K562 (cell line): ENCODE data around the gene SCAANT1.

ENCODE experiments used
- NFIC ChIP-seq: fragments of 450-650 bp; IDR thresholded peaks from 2 replicates; pipeline ENCODE4 v1.6.1; 2017; ENCODE audit warnings: mild to moderate bottlenecking, inconsistent platforms
- YY1 ChIP-seq, 3 experiments: IDR thresholded peaks; 2 replicates each; pipeline ENCODE4 v1.6.1; 2011; ENCODE audit warnings: low read length in 2 of 3, mild to moderate bottlenecking in 2 of 3, moderate library complexity in 2 of 3, borderline replicate concordance in 1 of 3, control low read depth in 1 of 3, low read depth in 1 of 3; ENCODE audit not compliant: insufficient read depth in 3 of 3, insufficient replicate concordance in 2 of 3, control insufficient read depth in 1 of 3, insufficient read length in 1 of 3; ENCODE audit errors: extremely low read depth in 1 of 3

DNA sequence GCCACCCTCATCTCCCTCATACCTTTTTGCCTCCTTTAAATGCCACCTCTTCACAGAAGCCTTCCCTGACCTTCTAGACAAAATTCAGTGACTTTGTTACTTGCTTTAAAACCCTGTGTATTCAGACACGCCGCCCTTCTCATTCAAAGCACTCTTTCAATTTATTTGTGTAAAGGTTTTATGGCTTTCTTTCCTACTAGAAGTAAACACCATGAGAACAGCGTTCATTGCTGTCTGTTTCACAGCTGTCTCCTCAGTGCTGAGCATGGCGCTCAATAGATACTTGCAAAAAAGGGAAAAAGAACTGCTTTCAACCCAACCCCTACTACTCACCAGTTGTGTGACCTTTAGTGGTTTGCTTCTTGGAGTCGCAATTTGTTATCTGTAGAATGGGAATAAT lies 31.5 kb downstream of the SCAANT1 start:
- TF ChIP-seq YY1 (IDR thresholded peaks at IDR 0.05; ENCODE audit: borderline replicate concordance in 1 of 3, control insufficient read depth in 1 of 3, extremely low read depth in 1 of 3, insufficient read depth in 3 of 3, insufficient read length in 1 of 3, insufficient replicate concordance in 2 of 3, low read depth in 1 of 3, low read length in 2 of 3) (no peak), NFIC (no peak)
